ENCODE results near the gene SEMA5A. TPM values are rescaled to one million over a fixed set of nuclear protein-coding genes. Genes with fewer than 3 reads are reported as not detected.

The SEMA5A gene
- total RNA-seq, 1 donor from 2014 or later: 0.51 TPM

- Mint-ChIP-seq H3K36me3 (ENCODE audit: unreplicated experiment) (peaks cover 18% of the 10 kb centered on the region), H3K9me3 (ENCODE audit: unreplicated experiment) (peaks cover 3% of the 10 kb centered on the region), H3K4me1 (ENCODE audit: low read depth, unreplicated experiment) (no peaks in the 10 kb centered on the region), H3K4me3 (ENCODE audit: unreplicated experiment) (no peak overlapping the region), H3K27me3 (ENCODE audit: unreplicated experiment) (no peaks in the 10 kb centered on the region), H3K27ac (ENCODE audit: unreplicated experiment) (no peak overlapping the region)
- TF ChIP-seq CTCF (IDR thresholded peaks at IDR 0.05; ENCODE audit: partially characterized antibody, unreplicated experiment): no peak
- no peak for DNase-seq
Observed at GRCh38 chr5:9477537-9477936, 68.3 kb downstream of the SEMA5A start.

- Mint-ChIP-seq H3K9me3 (ENCODE audit: unreplicated experiment) (peaks cover 1% of the 10 kb centered on the region), H3K36me3 (ENCODE audit: unreplicated experiment) (peaks cover 18% of the 10 kb centered on the region), H3K27ac (ENCODE audit: unreplicated experiment) (no peak overlapping the region), H3K27me3 (ENCODE audit: unreplicated experiment) (no peaks in the 10 kb centered on the region), H3K4me3 (ENCODE audit: unreplicated experiment) (no peak overlapping the region), H3K4me1 (ENCODE audit: low read depth, unreplicated experiment) (no peaks in the 10 kb centered on the region)
- no peak for DNase-seq
- TF ChIP-seq CTCF (IDR thresholded peaks at IDR 0.05; ENCODE audit: partially characterized antibody, unreplicated experiment): no peak
Observed at GRCh38 chr5:9474219-9475002, 71.5 kb downstream of the SEMA5A start.

- Mint-ChIP-seq H3K9me3 (ENCODE audit: unreplicated experiment) (peaks cover 1% of the 10 kb centered on the region), H3K27me3 (ENCODE audit: unreplicated experiment) (no peaks in the 10 kb centered on the region), H3K36me3 (ENCODE audit: unreplicated experiment) (peaks cover 13% of the 10 kb centered on the region), H3K4me3 (ENCODE audit: unreplicated experiment) (no peak overlapping the region), H3K4me1 (ENCODE audit: low read depth, unreplicated experiment) (no peaks in the 10 kb centered on the region), H3K27ac (ENCODE audit: unreplicated experiment) (no peak overlapping the region)
- DNase-seq: no peak
- no peak for TF ChIP-seq CTCF (IDR thresholded peaks at IDR 0.05; ENCODE audit: partially characterized antibody, unreplicated experiment)
Observed at GRCh38 chr5:9473624-9474023, 72.3 kb downstream of the SEMA5A start.

GRCh38 chr5:9470410-9470809, 75.5 kb downstream of the SEMA5A start:
- TF ChIP-seq CTCF (IDR thresholded peaks at IDR 0.05; ENCODE audit: partially characterized antibody, unreplicated experiment): no peak
- Mint-ChIP-seq H3K9me3 (ENCODE audit: unreplicated experiment) (peaks cover 1% of the 10 kb centered on the region), H3K4me1 (ENCODE audit: low read depth, unreplicated experiment) (no peaks in the 10 kb centered on the region), H3K27me3 (ENCODE audit: unreplicated experiment) (no peaks in the 10 kb centered on the region), H3K27ac (ENCODE audit: unreplicated experiment) (no peak overlapping the region), H3K4me3 (ENCODE audit: unreplicated experiment) (no peak overlapping the region), H3K36me3 (ENCODE audit: unreplicated experiment) (no peaks in the 10 kb centered on the region)
- no peak for DNase-seq

GRCh38 chr5:9468060-9468388, 77.9 kb downstream of the SEMA5A start:
- Mint-ChIP-seq H3K9me3 (ENCODE audit: unreplicated experiment) (no peaks in the 10 kb centered on the region), H3K4me3 (ENCODE audit: unreplicated experiment) (no peak overlapping the region), H3K27me3 (ENCODE audit: unreplicated experiment) (no peaks in the 10 kb centered on the region), H3K36me3 (ENCODE audit: unreplicated experiment) (no peaks in the 10 kb centered on the region), H3K27ac (ENCODE audit: unreplicated experiment) (no peak overlapping the region), H3K4me1 (ENCODE audit: low read depth, unreplicated experiment) (no peaks in the 10 kb centered on the region)
- no peak for TF ChIP-seq CTCF (IDR thresholded peaks at IDR 0.05; ENCODE audit: partially characterized antibody, unreplicated experiment)
- DNase-seq: no peak
